C4-2B (cell line): ENCODE results near the gene MIAT.

Source experiments
- H3K27ac ChIP-seq: fragments of 450-650 bp; 2 replicates; pipeline ENCODE4 v1.5.1; 2017
- CTCF ChIP-seq: fragments of 450-650 bp; conservative IDR thresholded peaks from 2 replicates; pipeline ENCODE4 v1.5.1; 2017; ENCODE audit warnings: mild to moderate bottlenecking
- ZFX ChIP-seq: fragments of 450-650 bp; IDR thresholded peaks from 2 replicates; pipeline ENCODE4 v1.6.1; 2017

Gene MIAT

GRCh38 chr22:26689513-26690301, 32.3 kb downstream of the MIAT start:
- no peak overlapping the region for H3K27ac ChIP-seq
- no peak for TF ChIP-seq ZFX
- TF ChIP-seq CTCF = no peak

GRCh38 chr22:26690654-26691376, 33.4 kb downstream of the MIAT start:
- no peak overlapping the region for H3K27ac ChIP-seq
- TF ChIP-seq ZFX (no peak), CTCF (no peak)

DNA sequence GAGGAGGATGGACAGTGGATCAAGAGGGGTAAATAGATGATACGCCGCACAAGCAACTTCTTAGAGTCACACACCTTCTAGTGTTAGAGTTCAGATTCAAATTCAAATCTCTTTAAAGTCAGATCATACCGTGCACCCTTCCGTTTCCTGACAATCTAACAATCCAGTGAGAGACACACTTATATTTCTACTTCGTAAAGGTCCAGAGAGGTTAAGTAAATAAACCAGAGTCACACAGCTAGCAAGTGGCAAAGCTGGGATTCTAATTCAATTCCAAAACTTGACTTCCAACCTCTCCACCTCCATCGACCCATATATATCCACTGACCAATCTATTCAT, 34.0 kb downstream of the MIAT start:
- no peak for TF ChIP-seq CTCF
- TF ChIP-seq ZFX = no peak
- no peak overlapping the region for H3K27ac ChIP-seq

GRCh38 chr22:26692215-26692614, 34.8 kb downstream of the MIAT start:
- no peak for TF ChIP-seq CTCF
- no peak for TF ChIP-seq ZFX
- no peak overlapping the region for H3K27ac ChIP-seq

DNA sequence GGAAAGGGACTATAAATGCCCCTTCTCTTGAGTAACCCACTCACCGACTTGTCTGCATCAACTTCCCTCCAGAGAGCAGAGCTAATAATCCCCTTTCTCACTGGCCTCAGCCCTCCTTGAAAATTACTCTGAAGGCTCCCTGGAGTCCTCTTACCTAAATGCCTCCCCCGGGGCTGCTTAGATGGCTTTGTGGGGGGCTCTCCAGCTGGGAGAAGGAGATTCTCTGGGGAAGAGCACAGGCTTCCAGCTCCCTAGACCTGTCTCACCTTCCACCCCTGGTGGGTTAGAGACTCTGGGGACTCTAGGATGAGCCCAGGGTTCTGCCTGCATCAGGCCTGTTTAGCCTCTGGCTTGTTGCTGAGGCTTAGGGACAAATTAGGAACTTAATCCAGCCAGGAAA, 39.8 kb downstream of the MIAT start:
- H3K27ac ChIP-seq = no peak overlapping the region
- TF ChIP-seq ZFX (no peak), CTCF (no peak)

DNA sequence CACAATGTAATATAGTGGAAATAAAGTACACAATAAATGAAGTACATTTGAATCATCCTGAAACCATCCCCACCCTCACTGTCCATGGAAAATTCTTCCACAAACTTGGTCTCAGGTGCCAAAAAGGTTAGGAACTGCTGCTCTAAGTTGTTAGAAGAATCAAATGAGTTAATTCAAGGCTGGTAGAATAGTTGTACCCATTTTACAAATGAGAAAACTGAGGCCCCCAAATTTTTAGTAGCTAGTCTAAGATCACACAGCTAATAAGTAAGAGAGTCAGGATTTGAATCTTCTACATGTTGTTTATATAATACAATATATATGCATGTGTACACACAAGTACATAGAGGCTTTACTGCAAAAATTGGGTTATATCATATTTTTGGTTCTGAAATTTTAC, 43.1 kb downstream of the MIAT start:
- no peak overlapping the region for H3K27ac ChIP-seq
- TF ChIP-seq ZFX = no peak
- no peak for TF ChIP-seq CTCF

- TF ChIP-seq CTCF (no peak), ZFX (no peak)
- H3K27ac ChIP-seq = no peak overlapping the region
These were observed 43.5 kb downstream of the MIAT start for GRCh38 chr22:26700886-26701285.
